Prostate gland (tissue), 2 donors: ENCODE data around the gene KCNG3. TPM values are rescaled to one million over a fixed set of nuclear protein-coding genes. Genes with fewer than 3 reads are reported as not detected.

Experiments used
- DNase-seq: peaks from one replicate; pipeline ENCODE4 v3.0.0-alpha.2; 2019; ENCODE audit warnings: low spot score
- H3K27ac ChIP-seq, 2 donors: fragments of 200-600 bp; sonication (generic); 2 replicates each; pipeline ENCODE4 v1.5.1; 2017 to 2019
- H3K27me3 ChIP-seq: fragments of 200-600 bp; sonication (generic); replicated peaks from 2 replicates; pipeline ENCODE4 v1.5.1; 2019; ENCODE audit not compliant: insufficient read depth
- H3K36me3 ChIP-seq, 2 donors: fragments of 200-600 bp; sonication (generic); 1 replicate in 1 of 2; 2 replicates in 1 of 2; pipeline versions ENCODE4 v1.5.1 to v1.8.1; 2017 to 2019
- H3K4me1 ChIP-seq: fragments of 200-600 bp; sonication (generic); replicated peaks from 2 replicates; pipeline ENCODE4 v1.5.1; 2019
- H3K4me3 ChIP-seq, 2 donors: fragments of 200-600 bp; sonication (generic); 2 replicates each; pipeline ENCODE4 v1.5.1; 2017 to 2019
- H3K9me3 ChIP-seq: fragments of 200-600 bp; sonication (generic); 2 replicates; pipeline ENCODE4 v1.5.1; 2017
- CTCF ChIP-seq, 4 experiments: fragments of 200-600 bp in 2 of 4; fragments of 450-650 bp in 2 of 4; sonication (generic) in 2 of 4; IDR thresholded peaks; 1 replicate in 3 of 4; 2 replicates in 1 of 4; pipeline ENCODE4 v1.5.1; 2016 to 2019; ENCODE audit warnings: antibody characterized with exemption in 4 of 4, mild to moderate bottlenecking in 2 of 4, moderate library complexity in 2 of 4
- POLR2A ChIP-seq: fragments of 450-650 bp; IDR thresholded peaks from one replicate; pipeline ENCODE4 v1.6.1; 2016; ENCODE audit warnings: antibody characterized with exemption, mild to moderate bottlenecking
- POLR2AphosphoS5 ChIP-seq: sonication (generic); formaldehyde crosslinking; IDR thresholded peaks from one replicate; pipeline ENCODE4 v1.6.1; 2017; ENCODE audit warnings: antibody characterized with exemption
- WGBS: methylation state at CpG from one replicate; pipeline ENCODE4 v1.1.5; 2018; 5-methylcytosine and 5-hydroxymethylcytosine counted together
- intact Hi-C: fragments of 100-400 bp; cut with DNase I; formaldehyde crosslinking; loops from one replicate; pipeline ENCODE4 v1.14.2; 2022
- total RNA-seq, 2 donors: library from RNA; depleted of rRNA; stranded (reverse); fragments of >200 nt; gene quantifications; one replicate each; pipeline ENCODE4 v1.1.0, GENCODE V29; 2016

KCNG3 gene
- total RNA-seq, 2 donors from 2014 or later, result 0.27 to 4.1 TPM

- intact Hi-C loops, result no loop called here
- TF ChIP-seq POLR2A (no peak), POLR2AphosphoS5 (no peak), CTCF (IDR thresholded peaks at IDR 0.05) (no peak)
- Histone ChIP-seq H3K36me3 (no peaks in the 10 kb centered on the region), H3K4me3 (no peak overlapping the region), H3K4me1 (peaks cover 5% of the 10 kb centered on the region), H3K9me3 (no peaks in the 10 kb centered on the region), H3K27me3 (no peaks in the 10 kb centered on the region), H3K27ac (no peak overlapping the region)
- no peak for DNase-seq
- 36% methylated on average over 2 of the region's 2 CpGs for WGBS
Observed at GRCh38 chr2:42442774-42443173, 51.0 kb downstream of the KCNG3 start.

GRCh38 chr2:42438685-42439084, 55.1 kb downstream of the KCNG3 start:
- intact Hi-C loops, result no loop called here
- Histone ChIP-seq H3K27me3 (no peaks in the 10 kb centered on the region), H3K9me3 (no peaks in the 10 kb centered on the region), H3K36me3 (no peaks in the 10 kb centered on the region), H3K4me3 (no peak overlapping the region), H3K4me1 (no peaks in the 10 kb centered on the region), H3K27ac (no peak overlapping the region)
- TF ChIP-seq POLR2AphosphoS5 (no peak), POLR2A (no peak), CTCF (IDR thresholded peaks at IDR 0.05) (no peak)
- no peak for DNase-seq

- no peaks in the 10 kb centered on the region for H3K27me3 ChIP-seq
- DNase-seq, result no peak
- WGBS, result 87% methylated on average over 2 of the region's 2 CpGs
- TF ChIP-seq POLR2AphosphoS5, result no peak
- no peak for TF ChIP-seq CTCF (IDR thresholded peaks at IDR 0.05)
- TF ChIP-seq POLR2A, result no peak
- H3K36me3 ChIP-seq, result no peaks in the 10 kb centered on the region
- intact Hi-C loops, result no loop called here
- no peaks in the 10 kb centered on the region for H3K4me1 ChIP-seq
- no peak overlapping the region for H3K4me3 ChIP-seq
- no peak overlapping the region for H3K27ac ChIP-seq
- H3K9me3 ChIP-seq, result no peaks in the 10 kb centered on the region
Observed at GRCh38 chr2:42436370-42436769, 57.4 kb downstream of the KCNG3 start.

GRCh38 chr2:42435628-42436027, 58.2 kb downstream of the KCNG3 start:
- no peak for DNase-seq
- no peak overlapping the region for H3K27ac ChIP-seq
- 63% methylated on average over 2 of the region's 2 CpGs for whole genome bisulfite sequencing
- no peaks in the 10 kb centered on the region for H3K4me1 ChIP-seq
- H3K4me3 ChIP-seq, result no peak overlapping the region
- H3K9me3 ChIP-seq, result no peaks in the 10 kb centered on the region
- H3K36me3 ChIP-seq, result no peaks in the 10 kb centered on the region
- TF ChIP-seq POLR2AphosphoS5 (no peak), CTCF (IDR thresholded peaks at IDR 0.05) (no peak), POLR2A (no peak)
- intact Hi-C loops, result no loop called here
- no peaks in the 10 kb centered on the region for H3K27me3 ChIP-seq

- intact Hi-C loops, result no loop called here
- no peak for DNase-seq
- TF ChIP-seq CTCF (IDR thresholded peaks at IDR 0.05), result no peak
- no peak for TF ChIP-seq POLR2AphosphoS5
- no peak for TF ChIP-seq POLR2A
- no peak overlapping the region for H3K27ac ChIP-seq
- 97% methylated on average over 4 of the region's 4 CpGs for WGBS
- no peak overlapping the region for H3K4me3 ChIP-seq
- no peaks in the 10 kb centered on the region for H3K9me3 ChIP-seq
- no peaks in the 10 kb centered on the region for H3K36me3 ChIP-seq
- no peaks in the 10 kb centered on the region for H3K27me3 ChIP-seq
- no peaks in the 10 kb centered on the region for H3K4me1 ChIP-seq
Observed at GRCh38 chr2:42430188-42430587, 63.6 kb downstream of the KCNG3 start.
